Cardiac muscle cell (in vitro differentiated cells and primary cell): ENCODE measurements around the gene APLNR. TPM values are rescaled to one million over a fixed set of nuclear protein-coding genes. Genes with fewer than 3 reads are reported as not detected.

Experiments used
- DNase-seq, 2 donors: peaks; one replicate each; pipeline versions ENCODE4 v3.0.0 to v3.0.0-alpha.2; 2010 to 2017; ENCODE audit warnings: low read depth in 1 of 2, low spot score in 1 of 2
- H3K27ac ChIP-seq: fragments of 200-600 bp; sonication (generic); 2 replicates; pipeline ENCODE4 v1.5.1; 2016
- H3K27me3 ChIP-seq: fragments of 200-600 bp; sonication (generic); 2 replicates; pipeline ENCODE4 v1.6.0; 2016; ENCODE audit warnings: control low read depth
- H3K36me3 ChIP-seq: fragments of 200-600 bp; sonication (generic); 2 replicates; pipeline ENCODE4 v1.5.1; 2016; ENCODE audit warnings: control low read depth
- H3K4me1 ChIP-seq: fragments of 200-600 bp; sonication (generic); 2 replicates; pipeline ENCODE4 v1.8.1; 2017; ENCODE audit warnings: low read depth, mild to moderate bottlenecking, mixed run types
- H3K4me3 ChIP-seq: fragments of 200-600 bp; sonication (generic); 2 replicates; pipeline ENCODE4 v1.5.1; 2016; ENCODE audit warnings: mild to moderate bottlenecking
- H3K9me3 ChIP-seq: fragments of 200-600 bp; sonication (generic); 2 replicates; pipeline ENCODE4 v1.5.1; 2017; ENCODE audit warnings: low read depth, mild to moderate bottlenecking, control low read depth
- CTCF ChIP-seq: IDR thresholded peaks from 2 replicates; pipeline ENCODE4 v1.5.1; 2012; ENCODE audit warnings: low read depth, mild to moderate bottlenecking, low read length
- polyA plus RNA-seq: library from polyadenylated mRNA; unstranded; fragments of >200 nt; fragmentation: Nextera tagmentation; extraction: Ambion mirVana; gene quantifications from 2 replicates; pipeline ENCODE4 v1.2.1, GENCODE V29; 2016
- total RNA-seq: library from RNA; depleted of rRNA; stranded (reverse); fragments of >200 nt; gene quantifications from 2 replicates; pipeline ENCODE4 v1.2.3, GENCODE V29; 2016

The APLNR gene
- total and polyA plus RNA-seq, 2 experiments from 2014 or later: 7.2 to 16.0 TPM

DNA sequence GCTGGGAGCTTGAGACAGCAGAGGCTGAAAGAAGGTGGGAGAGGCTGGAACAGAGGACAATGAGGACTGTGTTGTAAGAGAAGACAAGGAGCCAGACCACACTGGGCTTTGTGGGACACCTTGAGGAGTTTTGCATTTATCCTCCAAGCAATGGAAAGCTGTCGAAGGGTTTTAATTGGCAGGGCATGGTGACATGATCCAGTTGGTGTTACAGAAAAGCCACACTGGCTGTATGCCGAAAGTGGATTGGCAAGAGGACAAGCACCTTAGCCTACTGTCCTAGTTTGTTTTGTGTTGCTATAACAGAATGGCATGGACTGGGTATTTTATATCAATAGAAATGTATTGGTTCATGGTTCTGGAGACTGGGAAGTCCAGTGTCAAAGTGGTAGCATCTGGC lies 14.0 kb upstream of the APLNR start:
- no peaks in the 10 kb centered on the region for H3K4me1 ChIP-seq
- no peak for TF ChIP-seq CTCF
- no peak overlapping the region for H3K4me3 ChIP-seq
- no peak overlapping the region for H3K27ac ChIP-seq
- H3K27me3 ChIP-seq: no peaks in the 10 kb centered on the region
- DNase-seq: peak in 1 of 2 donors; percentile 17
- no peaks in the 10 kb centered on the region for H3K9me3 ChIP-seq
- H3K36me3 ChIP-seq: no peaks in the 10 kb centered on the region

DNA sequence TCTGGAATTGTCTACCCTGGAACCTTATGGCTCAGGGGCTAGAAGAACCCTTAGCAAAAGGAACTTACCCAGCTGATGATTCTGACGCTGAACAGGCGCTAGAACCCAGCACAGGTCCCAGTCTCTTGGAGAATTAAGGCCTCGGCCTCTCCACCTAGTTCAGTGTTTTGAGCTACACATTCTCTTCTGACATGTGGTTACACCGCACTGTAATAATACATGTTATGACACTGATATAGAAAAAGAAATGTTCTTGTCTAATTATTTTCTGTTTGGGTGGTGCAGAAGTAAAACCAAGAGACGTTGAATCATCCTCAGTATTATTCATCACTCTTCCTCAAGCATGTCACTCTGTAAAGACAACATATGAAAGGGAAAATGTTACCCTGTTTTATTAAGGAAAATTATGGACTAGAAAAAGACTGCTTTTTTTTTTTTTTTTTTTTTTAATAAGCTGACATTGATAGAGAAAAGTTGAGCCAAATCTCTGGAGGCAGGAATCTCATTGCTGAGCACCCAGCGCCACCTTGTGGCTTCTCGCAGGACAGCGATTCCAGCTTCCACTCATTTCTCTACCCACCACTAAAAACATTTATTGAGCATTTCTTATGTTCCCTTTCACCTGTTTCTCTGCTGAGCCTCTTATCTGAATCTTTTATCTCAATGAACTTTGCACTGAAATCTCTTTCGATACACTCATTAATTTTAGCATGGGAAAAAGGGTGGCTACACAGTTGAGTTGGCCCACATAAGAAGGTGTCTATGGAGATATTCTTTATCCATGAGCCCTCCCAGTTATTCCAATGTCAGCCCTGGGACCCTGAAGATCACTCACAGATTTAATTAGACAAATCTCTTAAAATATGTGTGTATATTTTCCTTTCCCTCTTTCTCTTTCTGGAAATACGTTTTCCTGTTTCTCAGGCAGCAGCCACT lies 12.6 kb upstream of the APLNR start:
- Histone ChIP-seq H3K27ac (no peak overlapping the region), H3K9me3 (no peaks in the 10 kb centered on the region), H3K4me3 (no peak overlapping the region), H3K4me1 (no peaks in the 10 kb centered on the region), H3K27me3 (no peaks in the 10 kb centered on the region), H3K36me3 (no peaks in the 10 kb centered on the region)
- peak; percentile 86 for TF ChIP-seq CTCF
- DNase-seq: peak; percentile 75 to 79

GRCh38 chr11:57248780-57249383 lies 11.8 kb upstream of the APLNR start:
- H3K27me3 ChIP-seq: no peaks in the 10 kb centered on the region
- no peaks in the 10 kb centered on the region for H3K4me1 ChIP-seq
- no peak overlapping the region for H3K27ac ChIP-seq
- H3K36me3 ChIP-seq: no peaks in the 10 kb centered on the region
- H3K4me3 ChIP-seq: no peak overlapping the region
- H3K9me3 ChIP-seq: no peaks in the 10 kb centered on the region
- TF ChIP-seq CTCF: peak; percentile 83
- DNase-seq: peak; percentile 83 to 89

DNA sequence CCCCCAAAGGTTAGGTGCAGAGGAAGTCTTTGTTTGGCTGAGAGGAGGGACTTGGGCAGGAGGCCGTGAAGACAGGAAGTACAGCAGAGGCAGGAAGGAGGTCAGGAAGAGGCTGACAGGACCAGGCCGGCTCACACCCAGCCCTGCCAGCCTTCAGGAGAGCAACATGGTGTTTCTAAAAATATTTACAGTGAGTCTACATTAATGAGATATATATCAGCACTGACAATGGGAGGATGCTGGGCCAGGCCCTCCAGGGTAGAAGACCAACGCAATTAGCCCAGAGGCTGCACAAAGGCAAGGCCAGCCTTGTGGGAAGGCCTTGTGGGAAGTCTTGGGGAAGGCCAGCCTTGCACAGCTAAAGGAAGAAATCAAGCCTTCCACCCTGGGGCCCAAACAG lies 7.9 kb upstream of the APLNR start:
- Histone ChIP-seq H3K27me3 (no peaks in the 10 kb centered on the region), H3K9me3 (no peaks in the 10 kb centered on the region), H3K4me1 (peaks cover 26% of the 10 kb centered on the region), H3K36me3 (no peaks in the 10 kb centered on the region), H3K27ac (no peak overlapping the region), H3K4me3 (no peak overlapping the region)
- TF ChIP-seq CTCF: no peak
- no peak for DNase-seq

DNA sequence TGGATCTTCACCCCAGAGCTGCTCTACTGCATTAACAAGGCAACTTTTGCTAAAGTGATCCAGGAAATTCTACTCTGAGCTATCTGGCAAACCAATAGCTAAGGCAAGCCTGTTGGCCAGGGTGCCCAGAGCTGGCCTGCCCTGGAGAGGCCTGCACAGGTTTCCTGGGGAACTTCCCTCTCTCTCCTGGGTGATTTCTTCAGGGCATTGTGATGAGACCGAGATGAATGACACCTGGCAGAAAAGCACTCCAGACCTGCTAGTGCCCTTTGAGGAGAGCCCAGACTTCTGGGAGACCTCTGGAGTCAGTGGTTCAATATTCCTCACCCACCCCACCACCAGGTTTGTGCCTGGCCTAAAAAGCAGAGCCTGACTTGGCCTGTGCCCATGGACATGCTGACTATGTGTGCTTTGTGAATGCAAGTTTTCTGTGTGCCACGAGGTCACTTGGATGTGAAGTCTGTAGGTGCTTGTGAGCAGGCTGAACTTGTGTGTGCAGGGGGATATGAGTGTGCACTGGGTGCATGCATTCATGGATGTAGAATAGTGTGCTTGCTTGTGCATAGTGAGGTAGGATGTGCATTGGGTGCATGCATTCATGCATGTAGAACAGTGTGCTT lies 4.4 kb upstream of the APLNR start:
- Histone ChIP-seq H3K4me1 (peaks cover 48% of the 10 kb centered on the region), H3K36me3 (no peaks in the 10 kb centered on the region), H3K27me3 (no peaks in the 10 kb centered on the region), H3K4me3 (no peak overlapping the region), H3K9me3 (no peaks in the 10 kb centered on the region), H3K27ac (peak overlapping the region; percentile 82)
- no peak for DNase-seq
- TF ChIP-seq CTCF: no peak
